ENCODE results near the gene PHAF1.
A peak's percentile ranks its signal among the peaks of the same experiment; 100 is the strongest.

The PHAF1 gene

DNA sequence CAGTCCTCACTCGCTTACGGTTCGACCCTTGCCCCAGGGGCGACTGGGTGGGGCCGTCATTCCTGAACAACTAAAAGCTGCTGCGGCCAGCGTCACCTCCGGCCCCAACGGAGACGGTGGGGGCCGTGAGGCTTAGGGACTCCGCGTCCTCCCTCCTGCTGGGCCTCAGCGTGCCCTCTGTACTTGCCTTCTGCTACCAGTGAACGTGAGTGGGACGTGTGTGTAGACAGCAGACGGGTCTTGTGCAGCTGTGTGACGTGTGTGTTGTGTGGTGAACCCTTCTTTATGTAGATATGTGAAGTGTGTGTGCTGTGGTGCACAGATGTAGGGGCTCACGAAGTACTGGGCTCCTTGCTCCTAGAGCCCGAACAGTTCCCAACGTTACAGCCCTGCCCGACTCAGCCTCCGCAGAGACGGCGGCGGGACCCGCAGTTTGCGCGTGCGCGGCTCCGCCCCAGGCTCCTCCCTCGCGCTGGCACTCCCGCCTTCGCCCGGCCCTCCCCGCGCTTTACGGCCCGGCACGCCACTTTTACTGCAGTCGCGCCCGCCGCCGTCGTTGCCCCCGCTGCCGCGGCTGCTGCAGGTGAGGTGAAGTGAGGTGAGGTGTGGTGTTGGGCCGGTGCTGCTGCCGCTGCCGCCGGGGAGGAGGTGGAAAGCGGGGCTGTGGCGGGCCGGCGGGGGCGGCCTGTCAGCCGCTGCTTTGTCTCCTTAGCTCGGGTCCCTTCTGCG is at the start of gene PHAF1:
PHAF1 (plus strand) TSS at position 535 of the 729 bp plus-strand sequence. CDS start 235 bp downstream, outside the sequence.
- DNase-seq, result peak; percentile 88

DNA sequence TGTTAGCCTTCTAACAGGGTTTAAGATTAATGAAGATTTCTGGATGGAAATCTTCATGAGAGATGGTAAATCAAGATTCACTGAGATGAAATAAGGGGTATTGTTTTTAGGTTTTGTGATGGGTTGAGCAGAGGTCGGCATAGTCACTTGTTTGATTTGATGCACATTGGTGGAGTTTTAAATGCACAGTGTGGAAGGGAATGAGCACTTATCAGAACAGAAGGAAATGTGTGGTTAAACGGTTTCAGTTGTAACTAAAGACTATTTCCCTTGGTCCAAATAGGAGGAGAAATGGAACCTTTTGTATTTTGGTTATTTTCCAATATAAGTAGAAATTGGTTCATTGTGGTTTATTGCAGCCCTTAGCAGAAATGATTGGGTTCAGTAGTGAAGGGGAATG is 46.7 kb upstream of the PHAF1 start:
- no peak for DNase-seq

GRCh38 chr16:67068212-67068753 is 41.5 kb upstream of the PHAF1 start:
- no peak for DNase-seq

GRCh38 chr16:67071476-67072048 is 38.2 kb upstream of the PHAF1 start:
- no peak for DNase-seq

- DNase-seq, result no peak
Measured at GRCh38 chr16:67075331-67075730, 34.4 kb upstream of the PHAF1 start.

- DNase-seq, result no peak
Measured at GRCh38 chr16:67077871-67078270, 31.9 kb upstream of the PHAF1 start.

GRCh38 chr16:67082100-67082499 is 27.6 kb upstream of the PHAF1 start:
- no peak for DNase-seq

DNA sequence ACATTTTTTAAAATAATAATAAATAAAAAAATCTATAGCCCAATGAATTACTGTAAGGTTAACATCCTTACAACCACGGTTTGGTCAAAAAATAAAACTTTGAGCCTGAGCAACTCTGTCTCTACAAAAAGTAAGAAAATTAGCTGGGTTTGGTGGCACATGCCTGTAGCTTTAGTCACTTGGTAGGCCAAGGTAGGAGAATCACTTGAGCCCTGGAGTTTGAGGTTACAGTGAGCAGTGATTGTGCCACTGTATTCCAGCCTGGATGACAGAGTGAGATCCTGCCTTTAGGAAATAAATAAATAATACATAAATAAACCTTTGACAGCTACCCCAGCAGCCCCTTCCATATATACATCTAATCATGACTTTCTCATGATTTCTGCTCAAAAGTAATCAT is 26.9 kb upstream of the PHAF1 start:
- DNase-seq, result no peak

GRCh38 chr16:67084345-67085028 is 25.3 kb upstream of the PHAF1 start:
- DNase-seq, result peak; percentile 41

GRCh38 chr16:67086822-67087221 is 22.9 kb upstream of the PHAF1 start:
- DNase-seq, result no peak

DNA sequence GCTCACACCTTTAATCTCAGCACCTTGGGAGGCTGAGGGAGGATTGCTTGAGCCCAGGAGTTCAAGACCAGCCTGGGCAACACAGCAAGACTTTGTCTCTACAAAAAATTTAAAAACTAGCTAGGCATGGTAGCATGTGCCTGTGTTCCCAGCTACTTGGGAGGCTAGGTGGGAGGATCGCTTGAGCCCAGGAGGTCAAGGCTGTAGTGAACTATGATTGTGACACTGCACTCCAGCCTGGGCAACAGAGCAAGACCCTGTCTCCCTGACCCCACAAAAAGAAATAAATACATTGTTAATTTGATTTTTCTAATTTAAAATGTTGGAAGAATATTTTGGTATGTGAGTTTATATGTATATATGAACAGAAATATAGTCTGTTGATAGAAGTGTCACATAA is 22.4 kb upstream of the PHAF1 start:
- DNase-seq, result no peak

- DNase-seq, result no peak
Measured at GRCh38 chr16:67087803-67088202, 21.9 kb upstream of the PHAF1 start.

- DNase-seq, result no peak
Measured at GRCh38 chr16:67088551-67088950, 21.2 kb upstream of the PHAF1 start.

DNA sequence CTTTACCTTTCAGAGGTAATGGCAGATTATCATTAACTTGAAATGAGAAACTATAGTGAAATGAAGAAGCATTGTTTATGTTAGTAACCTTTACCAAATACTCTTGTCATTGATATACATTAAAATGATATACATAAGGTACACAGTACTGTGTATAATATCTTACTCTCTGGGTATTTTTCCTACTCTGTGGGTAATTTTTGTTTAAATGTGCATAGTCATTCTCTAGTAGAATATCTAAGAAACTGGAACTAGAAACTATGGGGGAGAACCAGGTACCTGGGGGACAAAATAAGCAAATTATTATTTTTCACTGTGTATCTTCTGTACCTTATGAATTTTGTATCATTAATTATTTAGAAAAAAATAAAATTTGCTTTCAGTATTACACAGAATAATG is 20.6 kb upstream of the PHAF1 start:
- DNase-seq, result no peak

DNA sequence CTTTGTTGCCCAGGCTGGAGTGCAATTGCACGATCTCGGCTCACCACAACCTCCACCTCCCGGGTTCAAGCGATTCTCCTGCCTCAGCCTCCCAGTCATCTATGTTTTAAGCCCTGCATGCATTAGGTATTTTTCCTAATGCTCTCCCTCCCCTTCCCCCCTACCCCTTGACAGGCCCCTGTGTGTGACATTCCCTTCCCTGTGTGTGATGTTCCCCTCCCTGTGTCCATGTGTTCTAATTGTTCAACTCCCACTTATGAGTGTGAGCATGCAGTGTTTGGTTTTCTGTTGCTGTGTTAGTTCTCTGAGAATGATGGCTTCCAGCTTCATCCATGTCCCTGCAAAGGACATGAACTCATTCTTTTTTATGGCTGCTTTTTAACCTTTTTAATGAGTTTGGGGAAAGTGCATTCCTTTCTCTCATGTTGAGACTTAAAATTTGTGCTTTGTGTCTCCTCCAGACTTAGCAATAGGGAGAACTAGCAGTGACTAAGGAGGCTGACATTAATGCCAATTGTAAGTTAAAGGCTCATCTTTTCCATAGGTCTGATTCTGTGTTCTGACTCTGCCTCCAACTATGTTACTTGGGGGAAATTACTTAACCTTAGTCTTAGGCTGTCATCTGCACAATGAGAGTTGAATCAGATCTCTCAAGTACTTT is 17.7 kb upstream of the PHAF1 start:
- DNase-seq, result peak; percentile 93

GRCh38 chr16:67093098-67093726 is 16.5 kb upstream of the PHAF1 start:
- no peak for DNase-seq

- no peak for DNase-seq
Measured at GRCh38 chr16:67098599-67098998, 11.1 kb upstream of the PHAF1 start.

GRCh38 chr16:67100569-67101310 is 9.0 kb upstream of the PHAF1 start:
- no peak for DNase-seq

DNA sequence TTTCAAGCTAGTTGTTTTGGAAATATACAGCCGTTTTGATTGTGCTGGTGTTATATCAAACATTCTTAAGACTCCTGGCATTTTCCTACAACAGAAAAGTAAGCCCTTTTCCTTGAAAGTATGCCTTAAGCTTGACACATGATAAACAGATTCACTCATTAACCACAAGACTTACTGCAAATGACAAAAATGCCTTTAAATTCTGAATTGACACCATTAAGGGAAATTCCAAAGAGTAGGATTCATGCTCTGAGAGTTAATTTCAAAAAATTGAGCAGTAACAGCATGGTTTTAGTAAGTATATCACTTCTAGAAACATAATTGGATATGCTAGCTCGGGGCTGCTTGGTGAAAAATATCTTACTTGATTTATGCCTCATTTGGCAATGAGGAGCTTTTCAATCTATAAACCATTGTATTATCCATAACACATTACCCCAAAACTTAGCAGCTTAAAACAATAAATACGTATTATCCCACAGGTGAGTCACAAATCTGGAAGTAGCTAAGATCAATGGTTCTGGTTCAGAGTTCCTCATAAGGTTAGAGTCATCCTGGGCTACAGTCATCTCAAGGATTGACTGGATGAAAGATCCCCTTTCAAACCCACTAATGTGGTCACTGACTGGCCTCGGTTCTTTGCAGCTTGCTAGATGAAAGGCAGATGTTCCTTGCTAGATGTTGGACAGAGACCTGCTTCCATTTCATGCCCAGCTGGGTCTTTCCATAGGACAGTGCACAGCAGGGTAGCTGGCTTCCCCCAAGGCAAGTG is 8.2 kb upstream of the PHAF1 start:
- DNase-seq, result peak; percentile 91

DNA sequence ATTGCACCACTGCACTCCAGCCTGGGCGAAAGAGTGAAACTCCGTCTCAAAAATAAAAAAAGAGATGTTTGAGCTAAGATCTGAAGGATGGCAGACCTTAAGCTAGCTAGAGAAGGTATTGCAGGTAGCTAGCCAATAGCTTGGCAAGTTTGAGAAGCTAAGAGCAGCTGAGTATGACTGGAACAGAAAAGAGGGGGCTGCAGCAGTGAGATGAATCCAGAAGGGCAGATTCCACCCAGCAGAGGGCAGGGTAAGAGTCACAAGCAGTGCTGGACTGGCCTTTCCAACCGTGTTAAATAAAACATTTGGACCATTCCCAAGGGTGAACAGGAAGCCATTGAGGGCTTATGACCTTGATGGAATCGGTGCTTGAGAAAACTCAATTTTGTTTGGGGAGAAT is 5.7 kb upstream of the PHAF1 start:
- peak; percentile 20 for DNase-seq

DNA sequence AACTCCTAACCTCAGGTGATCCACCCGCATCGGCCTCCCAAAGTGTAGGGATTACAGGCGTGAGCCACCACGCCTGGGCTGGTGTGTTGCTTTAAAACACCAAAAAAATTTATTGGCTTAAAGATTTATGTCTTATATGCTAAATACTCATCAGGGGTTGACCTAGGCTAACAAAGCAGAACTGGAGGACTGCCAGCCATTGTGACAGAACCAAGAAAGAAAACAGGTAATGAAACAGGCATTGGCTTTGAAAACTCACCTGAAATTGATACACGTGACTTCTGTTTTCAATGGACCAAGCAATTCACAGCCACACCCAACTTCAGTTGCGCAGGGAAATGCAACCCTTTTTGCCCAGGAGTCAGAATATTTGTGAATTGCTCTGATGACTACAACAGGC is 4.9 kb upstream of the PHAF1 start:
- DNase-seq, result no peak

Data from fibroblast of skin of right quadriceps (primary cell).